Muscle layer of duodenum (tissue), 2 donors: Measurements from ENCODE around the gene ATP9B.
"Not testable (repeated sequence)": the region's sequence is repeated elsewhere in the genome, so short reads cannot be mapped to it uniquely, and the experiment has no call there.

ENCODE experiments used
- H3K27ac ChIP-seq: one replicate; pipeline ENCODE4 v1.7.0; 2013; ENCODE audit warnings: mild to moderate bottlenecking, low read length
- H3K27me3 ChIP-seq: one replicate; pipeline ENCODE4 v1.7.0; 2013; ENCODE audit warnings: low read depth, mild to moderate bottlenecking, control low read depth, low read length
- H3K36me3 ChIP-seq, 2 donors: one replicate each; pipeline ENCODE4 v1.7.0; 2013; ENCODE audit warnings: low read length in 2 of 2, control low read depth in 1 of 2, mild to moderate bottlenecking in 1 of 2; ENCODE audit not compliant: insufficient read depth in 2 of 2, control insufficient read depth in 1 of 2
- H3K4me1 ChIP-seq, 2 donors: one replicate each; pipeline ENCODE4 v1.7.0; 2013; ENCODE audit warnings: low read length in 2 of 2, mild to moderate bottlenecking in 2 of 2, control low read depth in 1 of 2, moderate library complexity in 1 of 2; ENCODE audit not compliant: insufficient read depth in 2 of 2, control insufficient read depth in 1 of 2
- H3K4me3 ChIP-seq, 2 donors: one replicate each; pipeline ENCODE4 v1.7.0; 2013; ENCODE audit warnings: low read length in 2 of 2, low read depth in 1 of 2, mild to moderate bottlenecking in 1 of 2
- H3K9me3 ChIP-seq, 2 donors: one replicate each; pipeline ENCODE4 v1.7.0; 2013; ENCODE audit warnings: low read length in 2 of 2, control low read depth in 1 of 2, mild to moderate bottlenecking in 1 of 2; ENCODE audit not compliant: control insufficient read depth in 1 of 2
- donor health status: healthy.

ATP9B gene

DNA sequence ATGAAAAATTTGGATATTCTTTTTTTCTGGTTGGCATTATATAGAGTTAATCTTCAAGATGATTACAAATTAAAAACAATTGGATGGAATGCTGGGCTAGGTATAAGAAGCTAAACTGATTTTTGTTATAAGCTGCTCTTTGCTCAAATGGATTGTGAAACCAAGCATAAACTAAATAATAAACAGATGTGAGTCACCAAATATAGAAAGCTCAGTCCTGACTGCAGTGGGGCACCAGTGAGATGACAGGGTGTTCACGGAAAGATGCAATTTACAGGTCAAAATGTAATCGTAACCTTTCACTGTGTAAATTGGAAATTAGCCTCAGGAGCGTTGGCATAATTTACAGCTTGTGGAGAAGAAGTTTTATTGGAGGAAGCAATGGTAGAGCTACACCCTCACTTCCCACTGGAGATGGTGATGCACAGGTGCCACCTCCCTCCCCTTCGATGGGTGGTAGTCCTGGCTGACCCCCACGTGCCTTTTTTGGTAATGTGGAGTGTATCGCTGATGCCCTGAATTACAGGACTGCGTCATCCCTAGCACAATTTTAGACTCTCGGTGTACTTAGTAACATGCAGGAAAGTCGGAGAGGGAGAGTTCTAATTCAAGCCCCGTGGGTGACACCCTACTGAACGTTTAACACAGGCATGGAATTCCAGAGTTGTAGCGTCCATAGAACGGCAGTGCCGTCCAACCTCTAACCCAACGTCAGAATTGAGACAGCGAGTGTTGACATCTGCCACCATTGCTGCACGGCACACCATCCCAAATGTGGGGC lies 252.6 kb downstream of the ATP9B start:
- Histone ChIP-seq H3K27ac (no peak overlapping the region), H3K4me1 (no peaks in the 10 kb centered on the region), H3K36me3 (peaks cover 0 to 11% of the 10 kb centered on the region in 2 donors)

DNA sequence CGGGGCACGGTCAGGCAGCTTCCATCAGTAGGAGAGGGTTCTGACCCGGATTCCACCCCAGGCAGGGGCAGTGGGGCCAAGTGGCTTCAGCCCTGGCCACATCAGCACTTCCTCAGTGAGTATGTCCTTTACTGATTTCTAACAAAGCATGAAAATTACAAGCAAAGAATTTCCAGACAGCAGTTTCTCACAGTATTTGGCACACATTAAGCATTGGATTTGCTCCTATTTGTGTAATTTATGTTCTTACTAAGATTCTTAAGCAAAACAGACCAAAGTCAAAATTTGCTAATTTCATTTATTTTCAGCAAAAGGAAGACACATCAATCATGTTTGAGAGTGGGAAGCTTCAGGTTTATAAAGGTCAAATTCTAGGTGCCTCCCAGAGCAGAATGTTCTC lies 253.2 kb downstream of the ATP9B start:
- Histone ChIP-seq H3K36me3 (peaks cover 0 to 11% of the 10 kb centered on the region in 2 donors), H3K27ac (no peak overlapping the region), H3K4me3 (no peak overlapping the region), H3K4me1 (no peaks in the 10 kb centered on the region), H3K27me3 (no peaks in the 10 kb centered on the region), H3K9me3 (no peaks in the 10 kb centered on the region)

More for the DNA sequence above, 252.6 kb downstream of the ATP9B start:
- H3K27me3 ChIP-seq = no peaks in the 10 kb centered on the region
- H3K9me3 ChIP-seq = no peaks in the 10 kb centered on the region
- no peak overlapping the region for H3K4me3 ChIP-seq

DNA sequence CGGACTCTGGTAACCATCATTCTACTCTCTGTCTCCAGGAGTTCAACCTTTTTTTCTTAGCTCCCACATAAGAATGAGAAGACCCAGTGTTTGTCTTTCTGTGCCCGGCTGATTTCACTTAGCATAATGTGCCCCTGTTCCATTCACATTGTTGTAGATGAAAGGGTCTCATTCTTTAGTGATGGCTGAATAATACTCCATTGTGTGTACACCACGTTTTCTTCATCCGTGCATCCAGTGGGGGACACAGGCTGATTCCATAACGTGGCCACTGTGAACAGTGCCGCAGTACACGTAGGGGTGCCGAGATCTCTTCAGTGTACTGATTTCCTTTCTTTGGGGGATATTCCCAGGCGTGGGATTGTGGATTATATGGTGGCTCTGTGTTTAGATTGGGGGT lies 254.3 kb downstream of the ATP9B start:
- no peak overlapping the region for H3K4me3 ChIP-seq
- H3K9me3 ChIP-seq = no peaks in the 10 kb centered on the region
- H3K27me3 ChIP-seq = no peaks in the 10 kb centered on the region
- H3K36me3 ChIP-seq = peaks cover 0 to 11% of the 10 kb centered on the region in 2 donors
- H3K27ac ChIP-seq = no peak overlapping the region
- H3K4me1 ChIP-seq = no peaks in the 10 kb centered on the region

DNA sequence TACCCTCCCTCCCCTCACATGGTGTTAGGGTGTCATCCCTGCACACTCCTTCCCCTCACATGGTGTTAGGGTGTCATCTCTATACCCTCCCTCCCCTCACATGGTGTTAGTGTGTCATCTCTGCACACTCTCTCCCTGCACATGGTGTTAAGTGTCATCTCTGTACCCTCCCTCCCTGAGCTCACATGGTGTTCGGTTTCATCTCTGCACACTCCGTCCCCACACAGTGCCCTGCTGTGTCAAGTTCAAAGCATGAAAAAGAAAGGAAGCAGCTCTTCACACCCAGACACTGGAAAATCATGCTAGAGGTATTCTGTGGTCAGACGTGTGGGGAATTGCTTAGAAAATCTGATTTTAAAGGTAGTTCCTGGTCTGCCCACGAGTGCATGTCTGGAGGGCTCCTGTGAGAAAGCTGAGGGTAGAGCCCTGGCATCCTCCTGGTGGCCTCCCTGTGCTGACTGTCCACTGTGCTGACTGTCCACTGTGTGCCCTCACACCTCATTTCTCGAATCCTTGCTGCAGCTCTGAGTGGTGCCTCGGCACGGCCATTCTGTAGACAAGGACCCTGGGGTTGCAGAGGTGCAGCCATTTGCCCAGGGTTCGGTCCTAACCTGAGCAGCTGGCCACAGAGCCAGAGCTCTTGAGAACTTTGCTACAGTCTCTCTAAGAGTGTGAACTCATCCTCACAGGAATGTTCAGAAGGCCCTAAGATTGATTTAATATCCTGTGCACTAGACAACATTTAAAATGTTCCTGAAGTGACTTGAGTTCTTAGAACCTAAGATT lies 257.4 kb downstream of the ATP9B start:
- no peak overlapping the region for H3K4me3 ChIP-seq
- H3K27ac ChIP-seq = no peak overlapping the region
- H3K36me3 ChIP-seq = peaks cover 7 to 29% of the 10 kb centered on the region in 2 donors
- H3K4me1 ChIP-seq = no peaks in the 10 kb centered on the region
- H3K27me3 ChIP-seq = no peaks in the 10 kb centered on the region
- no peaks in the 10 kb centered on the region for H3K9me3 ChIP-seq

DNA sequence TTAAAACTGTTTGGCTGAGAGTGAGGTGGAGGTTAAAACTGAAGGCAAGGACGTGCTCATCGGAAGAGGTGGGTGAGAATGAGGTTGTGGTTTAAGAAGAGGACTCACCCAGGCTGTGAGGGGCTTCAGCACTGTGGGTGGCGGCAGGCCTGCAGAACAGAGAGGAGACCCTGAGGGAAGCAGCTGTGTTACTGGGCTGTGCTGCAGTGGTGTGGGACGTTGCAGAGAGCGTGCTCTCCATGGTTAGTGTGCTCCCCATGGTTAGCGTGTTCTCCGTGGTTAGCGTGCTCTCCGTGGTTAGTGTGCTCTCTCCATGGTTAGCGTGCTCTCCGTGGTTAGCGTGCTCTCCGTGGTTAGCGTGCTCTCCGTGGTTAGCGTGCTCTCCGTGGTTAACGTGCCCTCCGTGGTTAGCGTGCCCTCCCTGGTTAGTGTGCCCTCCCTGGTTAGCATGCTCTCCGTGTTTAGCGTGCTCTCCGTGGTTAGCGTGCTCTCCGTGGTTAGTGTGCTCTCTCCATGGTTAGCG lies 258.1 kb downstream of the ATP9B start:
- no peak overlapping the region for H3K27ac ChIP-seq
- H3K9me3 ChIP-seq = no peaks in the 10 kb centered on the region
- no peaks in the 10 kb centered on the region for H3K27me3 ChIP-seq
- peaks cover 7 to 22% of the 10 kb centered on the region in 2 donors for H3K36me3 ChIP-seq
- no peaks in the 10 kb centered on the region for H3K4me1 ChIP-seq
- H3K4me3 ChIP-seq = no peak overlapping the region

DNA sequence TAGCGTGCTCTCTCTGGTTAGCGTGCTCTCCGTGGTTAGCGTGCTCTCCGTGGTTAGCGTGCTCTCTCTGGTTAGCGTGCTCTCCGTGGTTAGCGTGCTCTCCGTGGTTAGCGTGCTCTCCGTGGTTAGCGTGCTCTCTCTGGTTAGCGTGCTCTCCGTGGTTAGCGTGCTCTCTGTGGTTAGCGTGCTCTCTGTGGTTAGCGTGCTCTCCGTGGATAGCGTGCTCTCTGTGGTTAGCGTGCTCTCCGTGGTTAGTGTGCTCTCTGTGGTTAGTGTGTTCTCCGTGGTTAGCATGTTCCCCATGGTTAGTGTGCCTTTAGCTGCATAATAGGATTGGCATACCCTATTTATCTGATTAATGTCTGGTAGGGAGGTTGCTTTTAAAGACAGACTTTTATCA lies 258.7 kb downstream of the ATP9B start:
- H3K27me3 ChIP-seq, H3K4me1 ChIP-seq, H3K4me3 ChIP-seq, H3K9me3 ChIP-seq, H3K27ac ChIP-seq: not testable (repeated sequence)
- peaks cover 9 to 23% of the 10 kb centered on the region in 2 donors for H3K36me3 ChIP-seq

DNA sequence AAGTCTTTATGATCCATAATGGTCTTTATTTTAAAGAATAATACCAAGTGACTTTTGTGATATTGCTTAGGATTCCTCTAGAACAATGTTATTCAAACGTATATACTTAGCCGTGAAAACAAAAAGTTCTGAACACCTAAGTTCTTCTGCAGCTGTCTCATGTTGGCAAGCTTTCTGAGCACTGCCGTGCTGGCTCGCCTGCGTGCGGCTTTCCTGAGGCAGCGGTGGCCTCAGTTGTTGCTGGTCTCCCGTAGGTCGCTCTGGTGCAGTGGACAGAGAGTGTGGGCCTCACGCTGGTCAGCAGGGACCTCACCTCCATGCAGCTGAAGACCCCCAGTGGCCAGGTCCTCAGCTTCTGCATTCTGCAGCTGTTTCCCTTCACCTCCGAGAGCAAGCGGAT lies 259.7 kb downstream of the ATP9B start:
- H3K9me3 ChIP-seq = no peaks in the 10 kb centered on the region
- H3K4me1 ChIP-seq = no peaks in the 10 kb centered on the region
- H3K27ac ChIP-seq = no peak overlapping the region
- H3K27me3 ChIP-seq = no peaks in the 10 kb centered on the region
- peaks cover 10 to 25% of the 10 kb centered on the region in 2 donors for H3K36me3 ChIP-seq
- no peak overlapping the region for H3K4me3 ChIP-seq

DNA sequence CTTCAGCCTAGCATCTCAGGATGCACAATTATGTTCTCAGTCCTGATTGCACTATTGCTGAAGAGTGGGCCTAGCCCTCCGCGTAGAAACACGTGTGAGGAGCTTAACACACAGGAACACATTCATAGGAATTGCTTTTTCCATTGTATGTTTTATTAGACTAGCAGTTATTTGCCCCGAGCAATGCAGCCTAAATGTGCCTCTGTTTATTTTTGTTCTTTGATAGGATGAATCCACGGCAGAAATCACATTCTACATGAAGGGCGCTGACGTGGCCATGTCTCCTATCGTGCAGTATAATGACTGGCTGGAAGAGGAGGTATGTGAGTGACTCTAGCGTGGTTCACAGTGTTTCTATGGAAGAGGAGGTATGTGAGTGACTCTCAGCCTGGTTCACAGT lies 260.6 kb downstream of the ATP9B start:
- no peak overlapping the region for H3K4me3 ChIP-seq
- no peaks in the 10 kb centered on the region for H3K27me3 ChIP-seq
- H3K9me3 ChIP-seq = no peaks in the 10 kb centered on the region
- H3K27ac ChIP-seq = no peak overlapping the region
- peaks cover 10 to 29% of the 10 kb centered on the region in 2 donors for H3K36me3 ChIP-seq
- no peaks in the 10 kb centered on the region for H3K4me1 ChIP-seq

DNA sequence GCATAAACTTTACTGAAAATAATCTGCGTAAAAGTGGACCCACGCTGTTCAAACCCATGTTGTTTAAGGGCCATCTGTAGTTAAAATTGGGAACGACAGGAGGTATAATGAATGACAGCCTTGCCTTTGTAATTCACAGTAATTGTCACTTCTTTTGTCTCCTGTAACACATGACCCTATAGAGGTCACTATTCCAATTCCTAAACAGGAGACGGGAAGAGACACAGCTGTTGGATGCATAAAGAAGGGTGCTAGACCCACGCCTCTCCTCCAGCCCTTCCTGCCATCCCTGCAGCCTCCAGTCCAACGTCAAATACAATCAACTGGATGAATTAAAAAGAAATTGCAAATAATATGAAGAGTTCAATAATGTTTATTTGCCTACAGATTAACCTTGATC lies 263.5 kb downstream of the ATP9B start:
- Histone ChIP-seq H3K4me1 (no peaks in the 10 kb centered on the region), H3K4me3 (no peak overlapping the region), H3K36me3 (peaks cover 24 to 51% of the 10 kb centered on the region in 2 donors), H3K27me3 (no peaks in the 10 kb centered on the region), H3K27ac (no peak overlapping the region), H3K9me3 (no peaks in the 10 kb centered on the region)

DNA sequence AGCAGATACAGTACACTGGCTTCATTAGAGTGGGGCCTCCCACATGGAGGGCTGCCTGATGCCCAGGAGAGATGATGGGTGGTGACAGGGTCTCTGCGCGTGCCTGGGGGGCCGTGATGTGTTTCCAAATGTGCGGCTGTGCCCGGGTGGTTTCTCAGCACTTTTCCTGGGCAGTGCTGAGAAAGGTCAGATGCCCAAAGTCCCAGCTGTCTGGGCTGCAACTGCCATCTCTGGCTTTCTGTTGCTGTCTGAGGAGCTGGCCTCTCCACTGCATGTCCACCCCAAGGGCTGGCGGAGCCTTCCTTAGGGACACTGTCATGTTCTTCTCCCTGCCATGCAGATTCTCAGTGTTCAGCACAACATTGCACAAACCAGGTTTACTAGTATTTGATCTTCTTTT lies 263.9 kb downstream of the ATP9B start:
- Histone ChIP-seq H3K27me3 (no peaks in the 10 kb centered on the region), H3K4me1 (no peaks in the 10 kb centered on the region), H3K4me3 (no peak overlapping the region), H3K36me3 (peaks cover 28 to 55% of the 10 kb centered on the region in 2 donors), H3K27ac (no peak overlapping the region), H3K9me3 (no peaks in the 10 kb centered on the region)

DNA sequence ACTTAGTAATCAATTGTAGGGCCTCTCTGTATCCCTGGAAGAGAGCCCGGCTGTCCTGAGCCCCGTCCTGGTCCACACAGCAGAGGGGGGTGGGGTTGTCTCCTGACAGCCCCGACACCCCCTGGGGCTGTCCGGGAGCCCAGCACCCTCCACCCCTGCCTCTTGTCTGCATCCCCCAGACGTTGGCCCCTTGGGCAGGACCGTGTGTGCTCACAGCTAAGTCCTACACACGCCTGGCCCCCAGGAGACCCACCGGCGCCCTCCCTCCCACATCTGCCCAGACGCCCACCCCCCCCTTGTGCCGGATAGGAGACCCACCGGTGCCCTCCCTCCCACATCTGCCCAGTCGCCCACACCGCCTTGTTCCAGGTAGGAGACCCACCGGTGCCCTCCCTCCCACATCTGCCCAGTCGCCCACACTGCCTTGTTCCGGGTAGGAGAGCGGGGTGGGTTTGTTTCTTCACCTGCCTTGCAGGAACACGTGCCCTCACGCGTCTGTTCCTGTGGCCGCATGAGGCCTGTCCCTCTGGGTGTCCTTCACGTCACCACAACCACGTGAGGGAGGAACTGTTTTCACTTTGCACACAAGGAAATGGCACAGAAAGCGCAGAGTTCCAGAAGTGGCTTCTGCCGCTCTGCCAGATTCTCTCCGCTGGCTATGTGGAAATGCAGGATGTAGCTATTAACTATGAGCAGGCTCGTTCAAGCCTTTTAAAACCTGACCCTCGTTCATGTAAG lies 265.5 kb downstream of the ATP9B start:
- H3K4me1 ChIP-seq = no peaks in the 10 kb centered on the region
- no peak overlapping the region for H3K27ac ChIP-seq
- no peak overlapping the region for H3K4me3 ChIP-seq
- H3K36me3 ChIP-seq = peaks cover 32 to 60% of the 10 kb centered on the region in 2 donors
- H3K9me3 ChIP-seq = no peaks in the 10 kb centered on the region
- no peaks in the 10 kb centered on the region for H3K27me3 ChIP-seq
